SKM-1 treated with dmso at 0.1 percent for 144 hours (cell line): ENCODE data around the gene LGMN.
"Not testable (repeated sequence)": the region's sequence is repeated elsewhere in the genome, so short reads cannot be mapped to it uniquely, and the experiment has no call there.

Experiments
- DNase-seq: peaks from one replicate; lab custom pipeline; 2025; ENCODE audit not compliant: unreplicated experiment; lab: John Stamatoyannopoulos, UW

The LGMN gene

DNA sequence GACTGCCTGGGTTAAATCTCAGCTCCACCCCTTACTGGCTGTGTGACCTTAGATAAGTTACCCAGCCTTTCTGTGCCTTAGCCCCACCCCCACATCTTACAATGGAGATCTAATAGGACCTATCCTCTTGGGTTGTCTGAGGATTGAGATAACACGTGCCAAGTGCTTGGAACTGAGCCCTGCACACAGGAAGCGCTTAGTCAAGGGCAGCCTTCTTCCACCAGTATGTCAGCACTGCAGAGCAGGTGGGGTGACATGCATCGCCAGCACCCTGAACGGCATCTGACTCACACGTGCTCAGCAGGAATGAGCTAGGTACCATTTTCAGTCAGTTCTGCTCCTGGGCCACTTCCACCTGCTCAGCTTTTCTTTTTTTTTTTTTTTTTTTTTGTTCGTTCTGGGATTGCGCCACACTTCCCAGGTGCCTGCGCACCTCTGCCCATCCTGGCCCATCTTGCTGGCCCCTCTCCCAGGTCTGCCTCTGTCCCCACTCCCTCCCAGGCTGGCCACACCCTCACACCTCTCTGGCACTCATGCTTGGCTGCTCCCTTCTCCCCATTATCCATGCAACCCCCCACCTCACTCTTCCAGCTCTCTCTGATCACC lies 19.6 kb downstream of the LGMN start:
- DNase-seq: no peak

GRCh38 chr14:92726933-92727262 lies 21.5 kb downstream of the LGMN start:
- no peak for DNase-seq

- DNase-seq: no peak
Measured at GRCh38 chr14:92726135-92726932, 22.1 kb downstream of the LGMN start.

- no peak for DNase-seq
Measured at GRCh38 chr14:92724516-92725340, 23.7 kb downstream of the LGMN start.

GRCh38 chr14:92719890-92720323 lies 28.5 kb downstream of the LGMN start:
- DNase-seq: no peak

GRCh38 chr14:92719421-92719820 lies 29.0 kb downstream of the LGMN start:
- DNase-seq: no peak

- DNase-seq: no peak
Measured at GRCh38 chr14:92718664-92719063, 29.8 kb downstream of the LGMN start.

GRCh38 chr14:92717571-92718042 lies 30.8 kb downstream of the LGMN start:
- no peak for DNase-seq

DNA sequence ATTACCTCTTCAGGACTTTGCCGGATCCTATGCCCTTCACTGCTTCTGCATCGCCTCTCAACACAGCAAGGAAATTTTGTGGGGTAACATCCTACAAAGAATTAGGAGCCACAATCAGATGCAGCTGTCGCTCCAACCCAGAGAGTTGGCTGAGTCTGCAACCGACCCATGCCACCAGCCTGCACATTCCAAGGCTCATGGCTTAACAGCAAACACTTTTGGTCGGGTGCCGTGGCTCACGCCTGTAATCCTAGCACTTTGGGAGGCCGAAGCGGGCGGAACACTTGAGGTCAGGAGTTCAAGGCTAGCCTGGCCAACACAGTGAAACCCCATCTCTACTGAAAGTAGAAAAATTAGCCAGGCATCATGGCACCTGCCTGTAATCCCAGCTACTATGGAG lies 32.3 kb downstream of the LGMN start:
- no peak for DNase-seq

DNA sequence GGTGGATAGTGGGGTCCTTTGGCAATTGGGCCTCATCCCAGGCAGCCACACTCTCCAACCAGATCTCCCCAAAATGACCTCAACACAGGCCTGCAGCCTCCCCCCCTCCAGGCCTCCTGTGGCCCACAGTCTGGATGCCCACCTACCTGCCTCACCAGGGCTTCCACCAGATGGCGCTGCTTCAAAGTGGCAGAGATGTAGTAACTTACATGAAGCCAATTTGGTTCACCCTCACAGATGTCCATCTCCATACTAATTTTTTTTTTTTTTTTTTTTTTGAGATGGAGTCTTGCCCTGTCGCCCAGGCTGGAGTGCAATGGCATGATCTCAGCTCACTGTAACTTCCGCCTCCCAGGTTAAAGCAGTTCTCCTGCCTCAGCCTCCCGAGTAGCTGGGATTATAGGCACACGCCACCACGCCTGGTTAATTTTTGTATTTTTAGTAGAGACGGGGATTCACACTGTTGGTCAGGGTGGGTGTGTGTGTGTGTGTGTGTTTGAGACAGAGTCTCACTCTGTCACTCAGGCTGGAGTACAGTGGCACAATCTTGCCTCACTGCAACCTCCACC lies 33.6 kb downstream of the LGMN start:
- not testable (repeated sequence) for DNase-seq

DNA sequence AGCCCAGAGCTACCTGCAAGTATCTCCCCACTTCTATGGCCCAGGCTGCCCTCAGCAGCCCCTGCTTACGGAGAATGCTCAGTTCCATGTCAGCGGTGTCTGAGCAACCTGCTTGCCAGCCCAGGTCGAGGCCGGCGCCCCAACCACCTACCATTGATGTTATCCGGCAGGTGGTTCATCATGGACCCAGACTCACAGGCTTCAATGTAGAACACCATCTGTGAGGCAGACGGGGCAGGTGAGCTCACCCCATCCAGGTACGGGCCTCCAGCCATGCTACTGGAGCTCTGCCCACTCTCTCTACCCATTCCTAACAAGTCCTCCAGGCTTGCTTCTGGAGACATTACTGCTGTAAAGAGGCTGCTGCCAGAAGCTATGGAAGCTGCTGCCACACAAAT lies 35.8 kb downstream of the LGMN start:
- no peak for DNase-seq

DNA sequence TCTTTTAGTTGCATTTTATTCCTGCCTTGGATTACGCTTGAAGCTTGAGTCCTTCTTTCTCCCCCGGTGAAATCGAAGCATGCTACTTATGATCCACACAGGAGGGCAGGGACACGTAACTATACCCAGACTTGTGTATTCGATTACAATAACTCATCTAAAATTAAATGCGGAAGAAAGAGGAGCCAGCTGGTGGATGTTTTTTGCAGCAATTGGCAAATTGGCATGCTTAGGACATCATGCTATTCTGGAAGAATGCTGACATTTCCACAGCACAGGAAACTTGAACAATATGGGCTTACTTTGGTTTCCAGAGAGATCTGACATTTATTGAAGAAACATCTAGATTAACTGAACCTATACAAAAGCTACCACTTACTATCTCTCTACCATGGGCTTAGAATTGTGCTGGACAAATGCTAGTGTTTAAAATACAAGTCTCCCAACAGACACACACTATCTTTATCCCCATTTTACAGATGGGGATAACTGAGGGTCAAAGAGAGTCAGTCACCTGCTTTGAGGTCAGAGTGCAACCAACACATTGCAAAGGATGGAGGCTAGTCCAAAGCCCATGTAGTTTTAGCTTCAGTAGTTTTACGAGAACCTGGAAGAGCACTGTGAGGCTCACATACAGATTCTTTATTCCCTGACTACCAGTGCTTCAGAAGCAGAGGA lies 36.3 kb downstream of the LGMN start:
- no peak for DNase-seq

GRCh38 chr14:92710001-92710341 lies 38.5 kb downstream of the LGMN start:
- DNase-seq: no peak

- no peak for DNase-seq
Measured at GRCh38 chr14:92709340-92710000, 39.0 kb downstream of the LGMN start.

DNA sequence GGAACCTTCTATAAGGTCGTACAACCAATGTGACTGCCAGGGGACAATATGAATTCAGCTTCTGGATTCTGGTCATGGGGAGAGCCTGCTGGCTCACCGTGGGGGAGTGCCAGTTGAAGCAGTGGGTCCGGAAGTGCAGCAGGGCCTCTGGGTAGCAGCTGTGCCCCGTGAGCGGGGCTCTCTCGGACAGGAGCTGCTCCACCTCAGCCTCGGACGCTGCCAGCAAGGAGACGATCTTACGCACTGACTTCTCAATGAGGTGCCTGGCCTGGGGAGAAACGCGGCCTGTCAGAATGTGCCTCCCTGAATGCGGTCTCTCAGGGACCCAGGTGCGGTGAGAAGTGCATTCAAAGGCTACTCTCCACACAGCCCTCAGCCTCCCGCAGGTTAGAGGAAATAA lies 42.0 kb downstream of the LGMN start:
- DNase-seq: no peak

DNA sequence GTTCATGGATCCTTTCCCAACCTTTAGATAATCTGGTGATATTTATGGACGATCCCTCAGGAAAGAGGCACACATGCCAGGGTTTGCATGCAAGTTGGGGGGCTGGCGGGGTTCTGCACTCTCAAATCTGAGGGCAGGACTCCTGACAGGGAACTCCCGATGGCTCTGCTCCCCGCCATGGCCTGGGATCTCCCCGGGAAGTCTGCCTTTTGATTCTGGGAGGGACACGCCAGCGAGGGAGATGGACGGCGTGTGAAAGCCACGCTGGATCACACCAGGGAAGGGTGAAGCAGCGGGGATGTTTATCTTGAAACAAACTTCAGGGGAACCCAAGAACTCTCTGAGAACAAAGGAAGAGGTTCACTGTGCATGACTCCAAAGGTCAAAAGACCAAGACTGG lies 43.6 kb downstream of the LGMN start:
- DNase-seq: no peak

DNA sequence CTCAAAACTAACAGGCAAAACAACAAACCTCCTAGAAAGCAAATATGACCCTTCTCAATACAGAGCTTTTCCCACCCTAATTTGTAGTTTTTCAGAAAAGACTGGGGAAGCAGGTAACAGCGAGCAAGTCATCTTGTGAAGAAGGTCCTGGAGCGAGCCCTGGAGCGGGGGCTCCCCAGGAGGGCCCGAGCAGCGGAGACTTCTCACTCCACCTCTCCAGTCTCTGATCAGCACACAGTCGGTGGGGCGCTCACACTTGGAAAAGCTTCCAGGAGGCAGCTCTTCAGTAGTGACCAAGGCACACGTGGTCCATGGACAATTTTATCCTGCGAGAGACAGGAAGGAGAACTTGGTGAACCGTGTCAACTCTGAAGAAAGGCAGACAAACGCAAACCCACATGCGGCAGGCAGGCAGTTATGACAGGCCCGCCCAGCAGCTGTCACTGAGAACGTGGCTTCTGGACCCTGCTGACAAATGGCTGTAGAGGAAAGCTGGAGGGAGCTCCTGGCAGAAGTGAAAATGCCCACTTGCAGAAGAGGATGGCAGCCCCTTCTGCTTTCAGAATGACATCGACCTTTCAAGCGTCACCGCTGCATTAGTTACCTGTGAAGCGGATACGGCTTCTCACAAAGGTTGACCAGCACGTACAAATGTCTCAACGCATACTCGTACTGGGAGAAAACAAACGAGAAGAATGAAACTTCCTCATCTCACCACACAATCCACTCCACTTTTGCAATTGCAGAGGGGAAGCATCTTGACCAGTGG lies 44.2 kb downstream of the LGMN start:
- peak; percentile 63 for DNase-seq

DNA sequence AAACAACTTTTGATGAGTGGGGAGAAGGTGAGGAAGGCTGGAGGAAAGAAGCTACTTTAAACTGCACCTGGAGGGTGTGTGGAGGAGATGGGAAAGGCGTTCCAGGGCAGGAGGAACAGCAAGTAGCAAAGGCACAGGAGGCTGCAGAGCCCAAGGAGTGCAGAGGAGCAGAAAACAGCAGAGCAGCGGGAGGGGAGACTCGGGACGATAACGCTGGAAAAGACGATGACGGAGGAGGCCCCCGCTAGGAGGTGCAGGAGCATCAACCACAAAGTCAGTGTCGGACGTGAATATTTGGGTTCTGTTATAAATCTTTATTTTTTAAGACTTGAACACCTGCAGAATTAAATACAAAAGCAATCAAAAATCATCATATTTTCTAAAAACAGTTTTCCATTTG lies 44.9 kb downstream of the LGMN start:
- no peak for DNase-seq

- DNase-seq: no peak
Measured at GRCh38 chr14:92702441-92702918, 45.9 kb downstream of the LGMN start.

GRCh38 chr14:92701826-92702225 lies 46.6 kb downstream of the LGMN start:
- DNase-seq: no peak
